ENCODE results near the gene TRAIP. TPM values are rescaled to one million over a fixed set of nuclear protein-coding genes. Genes with fewer than 3 reads are reported as not detected.
"Not testable (repeated sequence)": the region's sequence is repeated elsewhere in the genome, so short reads cannot be mapped to it uniquely, and the experiment has no call there.

TRAIP gene
- total RNA-seq, 2 experiments from 2014 or later, result 23.0 to 23.6 TPM

DNA sequence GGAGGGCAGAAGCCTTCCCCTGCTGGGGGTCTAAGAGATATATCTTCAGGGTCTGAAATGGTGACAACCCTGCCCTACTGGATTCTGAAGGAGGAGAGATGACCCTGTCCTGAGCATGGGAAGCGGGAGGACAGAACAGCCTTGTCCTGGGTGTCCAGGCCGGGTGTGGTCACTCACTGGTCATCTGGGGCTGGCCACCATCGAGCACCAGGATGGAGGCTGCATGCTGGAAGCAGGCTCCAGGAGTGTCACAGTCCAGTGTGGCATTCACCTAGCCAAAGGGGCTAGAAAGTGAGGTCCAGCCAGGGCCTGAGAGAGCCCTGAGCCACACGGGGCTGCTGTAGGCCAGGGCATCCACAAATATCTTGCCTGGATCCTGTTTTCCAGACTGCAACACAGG lies 61.9 kb downstream of the TRAIP start:
- Mint-ChIP-seq H3K9me3 (no peaks in the 10 kb centered on the region), H3K4me3 (no peak overlapping the region), H3K4me1 (peaks cover 7% of the 10 kb centered on the region), H3K36me3 (no peaks in the 10 kb centered on the region), H3K27ac (no peak overlapping the region), H3K27me3 (no peaks in the 10 kb centered on the region)
- DNase-seq, result no peak

DNA sequence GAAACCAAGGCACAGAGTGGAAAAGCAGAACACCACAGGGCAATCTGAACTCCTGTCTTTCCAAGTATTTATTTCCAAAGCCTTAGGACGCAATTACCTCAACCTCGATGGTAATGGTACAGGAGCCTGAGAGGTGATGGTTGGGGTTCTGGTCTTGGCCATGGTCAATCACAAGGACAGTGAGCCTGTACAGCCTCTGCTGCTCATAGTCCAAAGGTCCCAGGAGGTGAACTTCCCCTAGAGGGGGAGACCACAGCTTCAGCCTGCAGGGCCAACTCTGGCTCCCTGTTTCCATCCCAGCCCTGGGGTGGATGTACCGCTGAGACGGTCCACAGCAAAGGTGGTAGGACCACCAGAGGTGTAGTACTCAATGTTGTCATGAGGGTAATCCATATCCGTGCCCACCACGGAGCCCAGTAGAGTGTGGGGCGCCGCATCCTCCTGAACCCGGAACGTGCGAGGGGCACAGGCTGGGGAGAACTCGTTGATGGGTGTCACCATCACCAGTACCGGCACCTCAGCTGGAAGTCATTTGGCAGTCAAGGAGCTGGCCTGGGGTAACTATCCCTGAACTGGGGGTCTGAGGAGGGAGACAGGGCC lies 62.8 kb downstream of the TRAIP start:
- Mint-ChIP-seq H3K4me3 (no peak overlapping the region), H3K36me3 (no peaks in the 10 kb centered on the region), H3K27me3 (no peaks in the 10 kb centered on the region), H3K9me3 (no peaks in the 10 kb centered on the region), H3K4me1 (peaks cover 7% of the 10 kb centered on the region), H3K27ac (no peak overlapping the region)
- no peak for DNase-seq

DNA sequence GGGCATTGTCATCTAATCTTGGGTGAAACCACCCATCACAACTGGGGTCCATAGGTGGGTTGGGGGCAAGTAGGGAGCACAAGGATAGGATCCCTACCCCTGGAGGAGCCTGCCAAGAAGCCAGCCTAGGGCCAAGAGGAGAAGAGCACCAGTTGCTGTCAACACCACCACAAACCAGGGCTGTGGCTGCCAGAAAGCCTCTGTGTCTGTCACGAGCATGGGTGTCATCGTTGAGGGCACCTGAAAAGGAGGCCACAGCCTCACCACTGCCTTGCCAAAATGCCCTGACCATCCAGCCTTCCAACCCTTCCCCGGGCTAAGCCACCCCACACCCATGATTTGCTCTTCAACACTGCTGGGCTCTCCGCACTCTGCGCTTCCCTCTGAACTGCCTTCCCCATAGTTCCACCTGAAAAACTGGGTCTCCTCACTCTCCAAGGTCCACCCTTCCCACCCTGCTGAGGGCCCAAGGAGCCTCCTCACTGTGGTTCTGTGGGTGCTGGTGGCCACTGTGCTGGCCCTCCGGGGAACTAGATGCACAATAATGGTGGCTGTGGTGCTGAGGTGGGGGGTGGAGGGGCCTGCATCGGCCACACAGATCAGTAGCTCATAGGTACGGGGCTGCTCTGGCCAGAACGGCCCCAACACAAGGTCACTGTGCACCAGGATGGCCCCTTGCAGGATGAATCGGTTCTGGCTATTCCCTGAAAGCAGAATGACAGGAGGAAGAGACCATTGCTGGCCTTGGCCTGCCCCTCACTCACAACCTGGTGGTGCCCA lies 63.8 kb downstream of the TRAIP start:
- Mint-ChIP-seq H3K4me1 (peaks cover 7% of the 10 kb centered on the region), H3K9me3 (no peaks in the 10 kb centered on the region), H3K4me3 (no peak overlapping the region), H3K27me3 (no peaks in the 10 kb centered on the region), H3K27ac (no peak overlapping the region), H3K36me3 (no peaks in the 10 kb centered on the region)
- DNase-seq, result no peak

DNA sequence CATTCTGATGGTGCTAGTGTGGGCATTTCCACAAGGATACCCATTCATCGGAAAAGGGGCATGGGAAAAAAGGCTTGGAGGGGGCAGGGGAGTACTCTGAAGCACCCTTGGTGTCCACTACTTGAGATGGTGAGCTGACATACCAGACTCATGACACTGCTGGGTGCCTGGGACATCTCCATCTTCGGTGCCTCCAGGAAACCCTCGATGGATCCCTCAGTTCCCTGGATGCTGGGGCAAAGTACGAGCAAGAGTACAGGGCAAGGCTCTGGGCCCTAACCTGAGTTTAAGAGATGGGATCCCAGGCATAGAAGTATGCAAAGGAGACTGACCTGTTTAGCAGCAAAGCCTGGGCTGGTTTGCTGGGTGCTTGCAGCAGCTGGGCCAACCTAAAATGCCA lies 64.8 kb downstream of the TRAIP start:
- H3K36me3 Mint-ChIP-seq, result no peaks in the 10 kb centered on the region
- no peak for DNase-seq
- no peak overlapping the region for H3K27ac Mint-ChIP-seq
- no peak overlapping the region for H3K4me3 Mint-ChIP-seq
- H3K27me3 Mint-ChIP-seq, result no peaks in the 10 kb centered on the region
- H3K9me3 Mint-ChIP-seq, result no peaks in the 10 kb centered on the region
- H3K4me1 Mint-ChIP-seq, result peaks cover 15% of the 10 kb centered on the region

DNA sequence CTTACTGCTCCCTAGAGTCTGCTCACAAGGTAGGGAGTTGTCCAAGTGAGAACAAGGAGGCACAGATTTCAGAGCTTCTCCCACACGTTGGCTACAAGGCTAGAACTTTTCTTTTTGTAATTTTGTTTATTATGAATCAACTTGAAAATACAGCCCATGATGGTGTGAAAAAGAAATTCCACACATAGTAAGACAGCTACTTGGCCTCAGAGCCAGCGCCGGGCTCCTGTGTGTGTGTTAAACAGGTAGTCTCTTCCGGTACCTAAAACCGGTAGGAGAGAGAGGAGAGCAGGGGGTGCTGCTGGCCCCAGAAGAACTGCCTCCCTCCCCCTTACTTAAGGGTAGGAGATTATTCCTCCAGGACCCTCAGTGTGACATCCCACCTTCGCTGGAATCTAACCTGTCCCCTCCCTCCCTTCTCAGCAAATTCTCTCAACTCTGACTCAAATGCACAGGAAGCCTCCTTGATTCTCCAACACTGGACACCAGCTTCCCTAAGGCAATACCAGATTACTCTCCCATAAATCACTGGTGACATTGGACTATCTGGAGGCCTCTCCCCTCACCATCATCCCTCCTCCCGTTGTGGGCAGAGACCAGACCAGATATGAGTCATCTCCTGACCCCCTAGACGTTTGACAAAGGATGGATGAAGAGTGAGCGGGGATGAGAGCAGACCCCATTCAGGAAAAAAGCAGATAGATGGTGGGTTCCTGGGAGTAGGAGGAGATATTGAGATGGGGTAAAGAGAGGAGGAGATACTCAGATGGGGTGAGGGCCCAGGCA lies 65.5 kb downstream of the TRAIP start:
- no peaks in the 10 kb centered on the region for H3K9me3 Mint-ChIP-seq
- DNase-seq, result no peak
- H3K4me3 Mint-ChIP-seq, result no peak overlapping the region
- no peaks in the 10 kb centered on the region for H3K27me3 Mint-ChIP-seq
- H3K4me1 Mint-ChIP-seq, result peaks cover 15% of the 10 kb centered on the region
- no peaks in the 10 kb centered on the region for H3K36me3 Mint-ChIP-seq
- H3K27ac Mint-ChIP-seq, result no peak overlapping the region

DNA sequence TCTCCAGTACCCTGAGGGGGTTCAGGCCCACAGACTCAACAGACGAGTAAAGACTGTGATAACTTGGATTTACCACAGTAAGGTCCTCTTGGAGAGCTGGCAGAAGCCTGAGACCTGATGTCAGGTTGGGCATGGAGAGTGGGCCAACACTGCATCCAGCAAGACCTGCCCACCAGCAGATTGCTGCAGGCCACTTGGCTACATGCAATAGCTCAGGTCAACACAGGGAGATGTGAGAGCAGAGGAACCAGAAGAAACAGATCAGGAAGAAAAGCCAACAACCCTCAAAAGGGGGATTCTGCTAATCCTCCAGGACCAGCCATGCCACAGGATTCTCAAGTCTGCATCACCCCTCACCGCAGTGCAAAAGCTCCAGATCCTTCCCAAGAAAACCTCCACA lies 68.3 kb downstream of the TRAIP start:
- Mint-ChIP-seq H3K4me3 (no peak overlapping the region), H3K9me3 (no peaks in the 10 kb centered on the region), H3K36me3 (peaks cover 10% of the 10 kb centered on the region), H3K27me3 (no peaks in the 10 kb centered on the region), H3K27ac (no peak overlapping the region), H3K4me1 (peaks cover 30% of the 10 kb centered on the region)
- DNase-seq, result no peak

DNA sequence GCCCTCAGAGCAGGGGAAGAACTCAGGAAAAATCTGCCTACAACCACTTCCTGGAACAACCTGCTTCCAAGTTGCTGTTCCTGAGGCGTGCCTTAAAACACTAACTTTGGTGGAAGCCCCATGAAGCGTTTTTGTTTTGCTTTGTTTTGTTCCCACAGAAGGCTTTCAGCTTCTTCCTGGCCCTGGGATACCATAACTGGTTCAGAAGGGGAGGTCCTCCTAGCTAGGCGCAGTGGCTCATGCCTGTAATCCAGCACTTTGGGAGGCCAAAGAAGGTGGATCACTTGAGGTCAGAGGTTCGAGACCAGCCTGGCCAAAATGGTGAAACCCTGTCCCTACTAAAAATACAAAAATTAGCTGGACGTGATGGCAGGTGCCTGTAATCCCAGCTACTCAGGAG lies 68.8 kb downstream of the TRAIP start:
- Mint-ChIP-seq H3K27me3 (no peaks in the 10 kb centered on the region), H3K4me3 (no peak overlapping the region), H3K9me3 (no peaks in the 10 kb centered on the region), H3K4me1 (peaks cover 30% of the 10 kb centered on the region), H3K27ac (no peak overlapping the region), H3K36me3 (peaks cover 10% of the 10 kb centered on the region)
- DNase-seq, result no peak

DNA sequence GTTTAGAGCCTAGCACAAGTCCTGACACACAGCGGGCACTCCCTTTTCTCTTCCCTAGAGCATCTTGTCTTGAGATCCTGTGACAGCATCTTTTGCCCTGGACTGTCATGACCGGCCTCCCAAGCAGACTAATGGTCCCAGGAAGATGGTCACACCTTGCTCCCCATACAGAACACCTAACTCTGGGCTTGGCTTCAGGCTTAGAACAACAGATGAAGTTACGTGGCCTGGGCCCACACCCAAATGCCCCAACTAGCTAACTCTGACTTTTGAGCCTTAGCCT lies 69.2 kb downstream of the TRAIP start:
- Mint-ChIP-seq H3K27ac (peak overlapping the region; percentile 93), H3K4me3 (peak overlapping the region; percentile 87), H3K4me1 (peaks cover 33% of the 10 kb centered on the region), H3K27me3 (no peaks in the 10 kb centered on the region), H3K36me3 (peaks cover 12% of the 10 kb centered on the region), H3K9me3 (no peaks in the 10 kb centered on the region)
- no peak for DNase-seq

DNA sequence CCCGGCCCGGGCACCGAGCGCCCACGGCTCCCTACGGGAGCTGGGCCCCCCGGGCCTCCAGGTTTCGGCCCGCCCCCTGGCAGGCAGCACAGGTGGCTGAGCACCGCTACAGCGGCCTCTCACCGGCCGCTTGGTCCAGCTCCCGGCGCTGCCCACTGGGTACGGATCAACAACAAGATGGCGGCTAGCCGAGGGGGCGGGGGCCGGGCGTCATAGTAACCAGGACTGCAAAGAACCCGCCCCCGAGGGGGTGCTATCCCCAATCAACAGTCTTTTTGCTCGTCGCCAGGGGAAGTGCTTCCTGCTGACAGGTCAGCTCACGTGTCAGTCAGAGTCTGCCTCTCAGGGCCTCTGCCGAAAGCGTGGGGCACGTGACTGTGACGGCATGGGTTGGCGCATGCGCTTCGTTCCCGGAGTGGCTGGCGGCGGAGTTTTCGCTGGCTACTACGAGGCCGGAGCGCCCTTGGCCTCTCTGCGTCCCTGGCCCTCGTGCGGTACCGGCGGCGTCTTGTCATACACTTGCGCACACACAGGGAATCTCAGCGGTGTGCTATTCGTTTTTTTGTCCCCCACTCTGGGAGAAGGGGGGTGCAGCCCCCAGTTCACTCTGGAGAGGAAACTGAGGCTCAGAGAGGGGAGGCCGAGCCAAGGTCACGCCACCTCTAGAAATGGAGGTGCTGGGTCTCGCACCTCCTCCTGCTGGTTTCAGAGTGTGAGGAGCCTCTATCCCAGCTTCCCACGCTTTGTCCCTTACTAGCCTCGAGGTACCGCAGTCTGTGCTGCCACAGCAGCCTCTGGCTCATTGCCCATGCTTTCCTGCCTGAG lies 69.8 kb downstream of the TRAIP start, which contains the start of gene IP6K1:
Gene IP6K1, minus strand, starts transcription at position 186 of the 825 bp plus-strand sequence. CDS start 38,502 bp downstream, outside the sequence.
- H3K36me3 Mint-ChIP-seq, result peaks cover 13% of the 10 kb centered on the region

DNA sequence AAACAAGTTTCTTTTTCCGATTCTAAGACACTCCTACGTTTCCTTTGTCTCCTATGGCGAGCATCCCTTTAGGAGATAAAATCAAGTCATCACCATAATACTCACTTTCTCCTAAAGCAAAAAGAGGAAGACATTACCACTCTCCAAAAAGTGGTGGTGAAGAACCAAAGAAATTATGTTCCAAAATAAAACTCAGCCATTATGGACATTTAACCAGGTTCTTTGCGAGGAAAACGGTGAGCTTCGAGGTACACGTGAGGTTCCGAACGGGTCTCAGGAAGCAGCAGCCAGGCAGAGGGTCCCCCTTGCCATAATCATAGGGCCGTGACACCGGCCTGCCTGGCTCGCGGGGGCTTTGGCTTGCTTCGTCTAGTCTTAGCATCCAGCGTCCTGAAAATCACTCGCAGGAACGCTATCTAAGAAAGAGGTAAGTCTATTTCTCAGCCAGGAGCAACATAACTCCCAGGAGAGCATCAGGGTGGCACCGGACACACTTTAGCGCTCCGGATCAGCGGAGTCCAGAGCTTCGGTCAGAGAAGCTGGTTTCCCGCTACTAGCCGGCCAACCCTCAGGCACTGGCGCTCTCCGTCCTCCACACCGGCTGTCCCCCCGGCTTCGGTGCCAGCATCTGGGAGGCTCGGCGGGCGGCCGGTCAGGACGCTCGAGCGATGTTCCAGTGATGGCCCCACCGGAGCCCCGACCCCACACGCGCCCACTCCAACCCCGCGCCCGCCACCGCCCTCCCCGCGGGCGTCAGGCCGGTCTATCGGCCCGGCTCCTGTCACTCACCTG lies 70.6 kb downstream of the TRAIP start:
- peaks cover 41% of the 10 kb centered on the region for H3K4me1 Mint-ChIP-seq
- peaks cover 13% of the 10 kb centered on the region for H3K36me3 Mint-ChIP-seq
- H3K27ac Mint-ChIP-seq, result peak overlapping the region; percentile 83
- H3K4me3 Mint-ChIP-seq, result peak overlapping the region; percentile 87
- DNase-seq, result peak; percentile 38
- no peaks in the 10 kb centered on the region for H3K9me3 Mint-ChIP-seq
- no peaks in the 10 kb centered on the region for H3K27me3 Mint-ChIP-seq

More for the DNA sequence above, 69.8 kb downstream of the TRAIP start, which contains the start of gene IP6K1:
- Mint-ChIP-seq H3K9me3 (no peaks in the 10 kb centered on the region), H3K27me3 (no peaks in the 10 kb centered on the region), H3K4me3 (peak within 1 kb of the TSS; percentile 87), H3K4me1 (peaks cover 33% of the 10 kb centered on the region), H3K27ac (peak within 1 kb of the TSS; percentile 93)
- peak; percentile 99 for DNase-seq

DNA sequence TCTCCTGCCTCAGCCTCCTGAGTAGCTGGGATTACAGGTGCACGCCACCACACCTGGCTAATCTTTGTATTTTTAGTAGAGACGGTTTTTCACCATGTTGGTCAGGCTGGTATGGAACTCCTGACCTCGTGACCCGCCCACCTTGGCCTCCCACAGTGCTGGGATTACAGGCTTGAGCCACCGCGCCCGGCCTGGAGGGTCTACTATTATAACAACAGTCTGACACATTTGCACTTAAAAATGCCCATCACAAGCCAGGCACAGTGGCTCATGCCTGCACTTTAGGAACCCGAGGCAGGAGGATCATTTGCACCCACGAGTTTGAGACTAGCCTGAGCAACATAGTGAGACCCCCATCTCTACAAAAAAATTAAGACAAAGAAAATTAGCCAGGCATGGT lies 74.1 kb downstream of the TRAIP start:
- not testable (repeated sequence) for H3K27me3 Mint-ChIP-seq, H3K27ac Mint-ChIP-seq, H3K9me3 Mint-ChIP-seq, H3K4me3 Mint-ChIP-seq, DNase-seq
- Mint-ChIP-seq H3K36me3 (peaks cover 26% of the 10 kb centered on the region), H3K4me1 (peaks cover 48% of the 10 kb centered on the region)

DNA sequence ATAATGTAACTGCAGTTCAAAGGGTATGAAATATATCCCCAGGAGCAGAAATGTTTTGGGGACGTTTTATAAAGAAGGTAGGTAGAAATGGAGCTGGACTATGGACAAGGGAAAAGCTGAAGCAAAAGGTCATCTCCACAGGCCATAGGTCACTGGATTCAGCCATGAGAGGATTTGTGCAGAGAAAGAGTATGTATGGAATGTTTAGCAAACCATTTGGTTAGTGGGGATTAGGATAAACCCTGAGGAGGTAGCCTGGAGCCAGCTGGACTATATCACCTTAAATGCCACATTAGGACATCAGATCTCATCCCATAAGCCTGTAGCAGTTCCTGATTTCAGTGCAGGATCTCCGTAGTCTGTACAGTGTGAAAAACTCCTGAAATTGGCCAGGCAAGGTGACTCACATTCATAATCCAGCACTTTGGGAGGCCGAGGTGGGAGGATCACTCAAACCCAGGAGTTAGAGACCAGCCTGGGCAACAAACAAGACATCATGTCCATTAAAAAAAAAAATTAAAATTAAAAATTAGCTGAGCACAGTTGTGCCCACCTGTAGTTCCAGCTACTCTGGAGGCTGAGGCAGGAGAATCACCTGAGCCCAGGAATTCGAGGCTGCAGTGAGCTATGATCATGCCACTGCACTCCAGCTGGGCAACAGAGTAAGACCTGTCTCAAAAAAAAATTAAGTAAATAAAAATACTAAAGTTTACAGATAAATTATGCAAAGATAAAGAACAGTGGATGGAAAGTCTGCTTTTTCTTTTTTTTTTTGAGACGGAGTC lies 74.8 kb downstream of the TRAIP start:
- Mint-ChIP-seq H3K36me3 (peaks cover 30% of the 10 kb centered on the region), H3K4me1 (peaks cover 46% of the 10 kb centered on the region), H3K9me3 (no peaks in the 10 kb centered on the region), H3K4me3 (no peak overlapping the region), H3K27me3 (no peaks in the 10 kb centered on the region), H3K27ac (no peak overlapping the region)
- no peak for DNase-seq

DNA sequence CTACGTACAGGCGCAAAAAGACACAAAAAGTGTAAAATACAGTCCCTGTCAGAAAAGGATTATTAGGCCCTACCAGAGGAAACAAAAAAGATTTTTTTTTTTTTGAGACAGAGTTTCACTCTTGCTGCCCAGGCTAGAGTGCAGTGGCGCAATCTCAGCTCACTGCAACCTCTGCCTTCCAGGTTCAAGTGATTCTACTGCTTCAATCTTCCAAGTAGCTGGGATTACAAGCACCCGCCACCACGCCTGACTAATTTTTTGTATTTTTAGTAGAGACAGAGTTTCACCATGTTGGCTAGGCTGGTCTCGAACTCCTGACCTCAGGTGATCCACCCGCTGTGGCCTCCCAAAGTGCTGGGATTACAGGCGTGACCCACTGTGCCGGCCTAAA lies 75.4 kb downstream of the TRAIP start:
- not testable (repeated sequence) for H3K27me3 Mint-ChIP-seq, H3K4me3 Mint-ChIP-seq, DNase-seq, H3K9me3 Mint-ChIP-seq, H3K27ac Mint-ChIP-seq
- H3K4me1 Mint-ChIP-seq, result peaks cover 47% of the 10 kb centered on the region
- H3K36me3 Mint-ChIP-seq, result peaks cover 30% of the 10 kb centered on the region
